Keratinocyte (primary cell): ENCODE data around the gene CENPH. TPM values are rescaled to one million over a fixed set of nuclear protein-coding genes. Genes with fewer than 3 reads are reported as not detected.
A peak's percentile ranks its signal among the peaks of the same experiment; 100 is the strongest.

Experiments used
- DNase-seq: peaks from one replicate; pipeline ENCODE4 v3.0.0-alpha.2; 2011; ENCODE audit warnings: low read depth, missing footprints, low spot score
- FAIRE-seq: peaks from 2 replicates; lab custom pipeline; 2011; peaks lifted over from hg19 to GRCh38; lab: Jason Lieb, UNC
- H2AFZ ChIP-seq: 2 replicates; pipeline ENCODE4 v1.6.0; 2012; ENCODE audit warnings: low read length, control low read depth, inconsistent platforms; ENCODE audit not compliant: control insufficient read depth
- H3K27ac ChIP-seq: 2 replicates; pipeline ENCODE4 v1.5.1; 2011; ENCODE audit warnings: low read length; ENCODE audit not compliant: control insufficient read depth, insufficient read depth
- H3K27me3 ChIP-seq: 3 replicates; pipeline ENCODE4 v1.6.0; 2011; ENCODE audit warnings: low read length; ENCODE audit not compliant: control insufficient read depth, insufficient read depth; ENCODE audit errors: extremely low read depth
- H3K36me3 ChIP-seq, 2 experiments: 2 replicates in 1 of 2; 3 replicates in 1 of 2; pipeline ENCODE4 v1.5.1; 2011; ENCODE audit warnings: low read length in 2 of 2, mild to moderate bottlenecking in 1 of 2; ENCODE audit not compliant: control insufficient read depth in 2 of 2, insufficient read depth in 2 of 2; ENCODE audit errors: extremely low read depth in 1 of 2
- H3K4me1 ChIP-seq: 3 replicates; pipeline ENCODE4 v1.5.1; 2011; ENCODE audit warnings: low read length; ENCODE audit not compliant: control insufficient read depth, insufficient read depth; ENCODE audit errors: extremely low read depth
- H3K4me2 ChIP-seq: 3 replicates; pipeline ENCODE4 v1.6.0; 2011; ENCODE audit warnings: low read depth, low read length; ENCODE audit not compliant: control insufficient read depth, insufficient read depth; ENCODE audit errors: extremely low read depth
- H3K4me3 ChIP-seq, 3 experiments: fragments of 200-600 bp in 1 of 3; sonication (generic) in 1 of 3; 2 replicates in 2 of 3; 3 replicates in 1 of 3; pipeline ENCODE4 v1.5.1; 2011 to 2016; ENCODE audit warnings: low read length in 3 of 3, mild to moderate bottlenecking in 3 of 3, control low read depth in 2 of 3, inconsistent platforms in 1 of 3, low read depth in 1 of 3, mixed read lengths in 1 of 3, mixed run types in 1 of 3, moderate library complexity in 1 of 3; ENCODE audit not compliant: control insufficient read depth in 2 of 3, insufficient read depth in 2 of 3; ENCODE audit errors: extremely low read depth in 1 of 3
- H3K79me2 ChIP-seq: 2 replicates; pipeline ENCODE4 v1.6.0; 2012; ENCODE audit warnings: low read length; ENCODE audit not compliant: control insufficient read depth, insufficient read depth
- H3K9ac ChIP-seq: 3 replicates; pipeline ENCODE4 v1.6.0; 2011; ENCODE audit warnings: low read length; ENCODE audit not compliant: control insufficient read depth, insufficient read depth; ENCODE audit errors: extremely low read depth
- H3K9me1 ChIP-seq: 3 replicates; pipeline ENCODE4 v1.6.0; 2011; ENCODE audit warnings: low read length; ENCODE audit not compliant: control insufficient read depth, insufficient read depth; ENCODE audit errors: extremely low read depth
- H3K9me3 ChIP-seq: 2 replicates; pipeline ENCODE4 v1.5.1; 2012; ENCODE audit warnings: low read depth, low read length; ENCODE audit not compliant: control insufficient read depth
- H4K20me1 ChIP-seq: 3 replicates; pipeline ENCODE4 v1.6.0; 2011; ENCODE audit warnings: low read length; ENCODE audit not compliant: control insufficient read depth, insufficient read depth; ENCODE audit errors: extremely low read depth
- CTCF ChIP-seq, 3 experiments: IDR thresholded peaks in 1 of 3; conservative IDR thresholded peaks in 1 of 3; optimal IDR thresholded peaks in 1 of 3; 2 replicates in 2 of 3; 3 replicates in 1 of 3; pipeline versions ENCODE3 to v1.5.1; 2011; ENCODE audit warnings: low read length in 3 of 3, mild to moderate bottlenecking in 3 of 3, moderate library complexity in 2 of 3, control low read depth in 1 of 3, inconsistent platforms in 1 of 3; ENCODE audit not compliant: insufficient read depth in 2 of 3; ENCODE audit errors: extremely low read depth in 1 of 3
- EZH2 ChIP-seq: IDR thresholded peaks from one replicate; pipeline ENCODE4 v1.6.1; 2012; ENCODE audit warnings: inconsistent platforms, mild to moderate bottlenecking, low read length, moderate library complexity
- dilution Hi-C: fragments of 300-500 bp; cut with MboI; formaldehyde crosslinking; loops from one replicate; pipeline ENCODE4 v1.7.0; 2020; ENCODE audit warnings: low sequenced_read_pairs; ENCODE audit not compliant: extremely low pct_ligation_motif_present
- polyA plus RNA-seq, 5 experiments: library from polyadenylated mRNA; depleted of rRNA in 3 of 5; stranded (reverse) in 3 of 5; stranded (forward) in 1 of 5; unstranded in 1 of 5; fragments of >200 nt; gene quantifications; 1 replicate in 1 of 5; 2 replicates in 3 of 5; 3 replicates in 1 of 5; pipeline versions ENCODE4 v1.2.1 to v1.2.3, GENCODE V29; 2011 to 2012; ENCODE audit warnings: missing spikeins in 2 of 5, low read depth in 1 of 5, low replicate concordance in 1 of 5

CENPH gene
- polyA plus RNA-seq, 1 donor (not counting 4 experiments of a cell fraction or from before 2014, with no cell fraction given): 13.4 TPM

GRCh38 chr5:69206528-69207190, 17.3 kb downstream of the CENPH start:
- H2AFZ ChIP-seq: no peak overlapping the region
- H3K4me3 ChIP-seq: no peak overlapping the region
- dilution Hi-C loops: no loop called here
- H3K27me3 ChIP-seq: no peaks in the 10 kb centered on the region
- DNase-seq (no peak), FAIRE-seq (no peak)
- H3K9ac ChIP-seq: no peak overlapping the region
- peaks cover 6% of the 10 kb centered on the region for H3K4me1 ChIP-seq
- no peaks in the 10 kb centered on the region for H3K9me3 ChIP-seq
- H3K36me3 ChIP-seq: no peaks in the 10 kb centered on the region
- H3K9me1 ChIP-seq: no peaks in the 10 kb centered on the region
- no peaks in the 10 kb centered on the region for H3K79me2 ChIP-seq
- H3K27ac ChIP-seq: peak overlapping the region; percentile 52
- no peak for TF ChIP-seq EZH2
- no peak for TF ChIP-seq CTCF (optimal IDR thresholded peaks at IDR 0.05 in 1 of 3, IDR thresholded peaks at IDR 0.05 in 1 of 3, conservative IDR thresholded peaks at IDR 0.05 in 1 of 3; ENCODE audit: extremely low read depth in 1 of 3, insufficient read depth in 2 of 3, low read length in 3 of 3)
- peak overlapping the region; percentile 45 for H3K4me2 ChIP-seq
- no peaks in the 10 kb centered on the region for H4K20me1 ChIP-seq

DNA sequence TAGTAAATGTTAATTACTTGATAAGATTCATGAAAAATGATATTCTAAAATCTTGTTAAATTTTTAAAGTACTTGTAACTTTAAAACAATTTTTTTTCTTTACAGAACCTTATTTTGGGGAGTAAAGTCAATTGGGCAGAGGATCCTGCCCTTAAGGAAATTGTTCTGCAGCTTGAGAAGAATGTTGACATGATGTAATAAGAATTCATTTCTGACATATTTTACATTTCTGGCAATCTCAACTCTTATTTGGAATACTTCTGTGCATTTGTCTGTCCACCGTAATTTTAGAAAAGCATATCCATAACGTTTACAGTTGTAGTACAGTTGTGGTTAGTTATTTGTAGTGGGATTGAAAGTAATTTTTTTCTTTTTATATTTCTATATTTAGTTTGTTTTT, 20.2 kb downstream of the CENPH start:
- Histone ChIP-seq H4K20me1 (no peaks in the 10 kb centered on the region), H3K4me3 (no peak overlapping the region), H3K4me2 (no peak overlapping the region), H3K9ac (no peak overlapping the region), H3K79me2 (no peaks in the 10 kb centered on the region), H2AFZ (no peak overlapping the region), H3K9me1 (no peaks in the 10 kb centered on the region), H3K9me3 (no peaks in the 10 kb centered on the region), H3K4me1 (peaks cover 11% of the 10 kb centered on the region), H3K36me3 (no peaks in the 10 kb centered on the region), H3K27ac (no peak overlapping the region), H3K27me3 (no peaks in the 10 kb centered on the region)
- DNase-seq (no peak), FAIRE-seq (no peak)
- TF ChIP-seq EZH2 (no peak), CTCF (optimal IDR thresholded peaks at IDR 0.05 in 1 of 3, IDR thresholded peaks at IDR 0.05 in 1 of 3, conservative IDR thresholded peaks at IDR 0.05 in 1 of 3; ENCODE audit: extremely low read depth in 1 of 3, insufficient read depth in 2 of 3, low read length in 3 of 3) (no peak)
- dilution Hi-C loops: no loop called here
